ENCODE results near the gene SLC6A13.

SLC6A13 gene

DNA sequence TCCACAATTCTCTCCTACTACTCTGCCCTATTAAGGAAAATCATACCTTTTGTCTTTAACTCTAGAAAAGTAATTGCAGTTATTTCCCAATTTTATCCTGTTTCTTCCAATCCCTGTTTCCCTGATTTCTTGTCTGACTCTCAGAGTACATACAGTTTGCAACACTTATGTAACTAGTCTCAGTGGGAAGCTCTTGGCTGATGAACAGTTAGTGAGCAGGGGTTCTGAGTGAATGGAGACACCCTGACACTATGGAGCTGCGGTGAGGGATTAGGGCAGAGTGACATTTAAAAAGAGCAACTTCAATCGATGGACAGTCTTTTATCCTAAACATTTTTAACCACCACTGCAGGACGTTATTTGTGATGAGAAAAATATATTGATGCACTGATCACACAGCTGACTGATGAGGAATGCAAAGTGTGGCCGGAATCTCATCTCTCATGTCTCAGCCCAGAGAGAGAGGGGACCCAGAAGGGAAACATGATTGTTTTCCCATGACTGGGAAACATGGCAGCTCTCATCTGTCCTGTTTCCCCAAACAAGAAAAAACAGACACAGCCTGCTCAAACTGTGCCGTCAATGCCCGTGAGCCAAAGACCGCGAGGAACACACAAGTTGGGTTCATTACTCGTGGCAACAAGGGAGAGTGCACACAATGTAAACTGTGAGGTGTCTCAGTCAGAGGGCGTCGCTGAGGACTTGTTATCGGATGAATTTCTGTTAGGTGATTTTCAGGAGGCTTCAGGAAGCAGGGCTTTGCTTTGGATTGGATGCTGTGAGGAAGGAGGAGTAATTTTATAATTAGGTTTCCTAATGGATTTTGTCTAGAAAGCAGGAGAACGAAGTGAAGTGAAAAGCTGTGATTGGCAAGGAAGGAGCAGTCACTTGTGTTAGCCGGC lies 5.2 kb upstream of the SLC6A13 start:
- H3K9ac ChIP-seq (ENCODE audit: low read length in 2 of 2) = no peak overlapping the region
- H3K4me3 ChIP-seq (ENCODE audit: low read length in 2 of 2) = no peak overlapping the region
- H3K27ac ChIP-seq (ENCODE audit: low read length) = no peak overlapping the region
- H3K36me3 ChIP-seq (ENCODE audit: control insufficient read depth in 2 of 2, insufficient read depth in 2 of 2, low read length in 2 of 2) = no peaks in the 10 kb centered on the region
- peaks cover 4% of the 10 kb centered on the region for H3K4me1 ChIP-seq (ENCODE audit: control insufficient read depth, insufficient read depth, low read length)
- no peaks in the 10 kb centered on the region for H3K9me3 ChIP-seq (ENCODE audit: control insufficient read depth in 2 of 2, low read length in 2 of 2)
- peaks cover 8 to 17% of the 10 kb centered on the region in 2 donors for H3K27me3 ChIP-seq (ENCODE audit: control insufficient read depth in 1 of 2, insufficient read depth in 2 of 2, low read length in 2 of 2)

- H3K4me1 ChIP-seq (ENCODE audit: control insufficient read depth, insufficient read depth, low read length) = peaks cover 4% of the 10 kb centered on the region
- H3K9me3 ChIP-seq (ENCODE audit: control insufficient read depth in 2 of 2, low read length in 2 of 2) = no peaks in the 10 kb centered on the region
- H3K4me3 ChIP-seq (ENCODE audit: low read length in 2 of 2) = no peak overlapping the region
- peaks cover 21 to 23% of the 10 kb centered on the region in 2 donors for H3K27me3 ChIP-seq (ENCODE audit: control insufficient read depth in 1 of 2, insufficient read depth in 2 of 2, low read length in 2 of 2)
- H3K9ac ChIP-seq (ENCODE audit: low read length in 2 of 2) = no peak overlapping the region
- H3K27ac ChIP-seq (ENCODE audit: low read length) = no peak overlapping the region
- no peaks in the 10 kb centered on the region for H3K36me3 ChIP-seq (ENCODE audit: control insufficient read depth in 2 of 2, insufficient read depth in 2 of 2, low read length in 2 of 2)
Measured at GRCh38 chr12:265096-265495, 2.5 kb upstream of the SLC6A13 start.

DNA sequence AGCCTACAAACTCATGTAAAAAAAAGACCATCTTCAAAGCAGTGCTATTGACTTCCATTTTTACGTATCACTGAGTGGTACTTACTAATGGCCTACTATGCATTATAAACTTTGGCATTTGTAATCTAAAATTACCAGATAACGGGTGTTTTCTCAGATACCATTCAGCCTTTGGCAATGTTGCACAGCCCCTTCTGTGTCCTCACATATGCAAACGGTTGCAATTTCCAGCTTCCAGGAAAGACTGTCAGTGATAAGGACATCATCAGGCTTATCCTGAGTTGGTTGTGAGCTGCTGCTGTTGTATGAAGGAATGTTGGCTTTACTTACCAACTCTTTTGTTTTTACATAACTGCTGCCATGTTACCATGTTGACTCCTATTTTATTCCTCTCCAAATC lies 1.6 kb upstream of the SLC6A13 start:
- H3K9me3 ChIP-seq (ENCODE audit: control insufficient read depth in 2 of 2, low read length in 2 of 2) = no peaks in the 10 kb centered on the region
- H3K4me3 ChIP-seq (ENCODE audit: low read length in 2 of 2) = no peak overlapping the region
- no peak overlapping the region for H3K27ac ChIP-seq (ENCODE audit: low read length)
- H3K36me3 ChIP-seq (ENCODE audit: control insufficient read depth in 2 of 2, insufficient read depth in 2 of 2, low read length in 2 of 2) = no peaks in the 10 kb centered on the region
- H3K4me1 ChIP-seq (ENCODE audit: control insufficient read depth, insufficient read depth, low read length) = peaks cover 4% of the 10 kb centered on the region
- no peak overlapping the region for H3K9ac ChIP-seq (ENCODE audit: low read length in 2 of 2)
- peaks cover 23% of the 10 kb centered on the region in 2 donors for H3K27me3 ChIP-seq (ENCODE audit: control insufficient read depth in 1 of 2, insufficient read depth in 2 of 2, low read length in 2 of 2)

- no peak overlapping the region for H3K4me3 ChIP-seq (ENCODE audit: low read length in 2 of 2)
- H3K9me3 ChIP-seq (ENCODE audit: control insufficient read depth in 2 of 2, low read length in 2 of 2) = no peaks in the 10 kb centered on the region
- H3K36me3 ChIP-seq (ENCODE audit: control insufficient read depth in 2 of 2, insufficient read depth in 2 of 2, low read length in 2 of 2) = no peaks in the 10 kb centered on the region
- H3K27me3 ChIP-seq (ENCODE audit: control insufficient read depth in 1 of 2, insufficient read depth in 2 of 2, low read length in 2 of 2) = peaks cover 23% of the 10 kb centered on the region in 2 donors
- no peak overlapping the region for H3K9ac ChIP-seq (ENCODE audit: low read length in 2 of 2)
- no peak overlapping the region for H3K27ac ChIP-seq (ENCODE audit: low read length)
- peaks cover 4% of the 10 kb centered on the region for H3K4me1 ChIP-seq (ENCODE audit: control insufficient read depth, insufficient read depth, low read length)
Measured at GRCh38 chr12:263574-263973, 938 bp upstream of the SLC6A13 start.

DNA sequence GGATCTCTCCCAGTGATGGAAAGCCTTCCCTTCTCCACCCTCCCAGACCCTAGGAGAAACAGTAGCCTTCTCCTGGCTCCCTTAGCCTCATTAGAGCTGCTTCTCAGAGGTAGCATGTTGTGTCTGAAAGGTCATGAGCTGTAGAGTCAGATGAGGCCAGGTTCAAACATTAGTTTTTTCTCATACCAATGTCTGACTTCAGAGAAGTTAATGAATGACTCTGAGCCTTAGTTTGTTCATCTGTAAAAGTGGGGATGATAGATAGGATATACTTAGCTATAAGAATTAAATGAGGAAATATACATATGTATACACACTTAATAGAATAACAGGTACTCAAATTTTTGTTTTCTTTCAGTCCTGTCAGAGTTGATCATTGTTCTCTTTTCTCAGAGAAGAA lies 523 bp downstream of the SLC6A13 start:
- H3K27me3 ChIP-seq (ENCODE audit: control insufficient read depth in 1 of 2, insufficient read depth in 2 of 2, low read length in 2 of 2) = peaks cover 28 to 33% of the 10 kb centered on the region in 2 donors
- H3K36me3 ChIP-seq (ENCODE audit: control insufficient read depth in 2 of 2, insufficient read depth in 2 of 2, low read length in 2 of 2) = no peaks in the 10 kb centered on the region
- H3K4me1 ChIP-seq (ENCODE audit: control insufficient read depth, insufficient read depth, low read length) = no peaks in the 10 kb centered on the region
- no peak overlapping the region for H3K9ac ChIP-seq (ENCODE audit: low read length in 2 of 2)
- H3K4me3 ChIP-seq (ENCODE audit: low read length in 2 of 2) = no peak overlapping the region
- no peaks in the 10 kb centered on the region for H3K9me3 ChIP-seq (ENCODE audit: control insufficient read depth in 2 of 2, low read length in 2 of 2)
- no peak overlapping the region for H3K27ac ChIP-seq (ENCODE audit: low read length)

DNA sequence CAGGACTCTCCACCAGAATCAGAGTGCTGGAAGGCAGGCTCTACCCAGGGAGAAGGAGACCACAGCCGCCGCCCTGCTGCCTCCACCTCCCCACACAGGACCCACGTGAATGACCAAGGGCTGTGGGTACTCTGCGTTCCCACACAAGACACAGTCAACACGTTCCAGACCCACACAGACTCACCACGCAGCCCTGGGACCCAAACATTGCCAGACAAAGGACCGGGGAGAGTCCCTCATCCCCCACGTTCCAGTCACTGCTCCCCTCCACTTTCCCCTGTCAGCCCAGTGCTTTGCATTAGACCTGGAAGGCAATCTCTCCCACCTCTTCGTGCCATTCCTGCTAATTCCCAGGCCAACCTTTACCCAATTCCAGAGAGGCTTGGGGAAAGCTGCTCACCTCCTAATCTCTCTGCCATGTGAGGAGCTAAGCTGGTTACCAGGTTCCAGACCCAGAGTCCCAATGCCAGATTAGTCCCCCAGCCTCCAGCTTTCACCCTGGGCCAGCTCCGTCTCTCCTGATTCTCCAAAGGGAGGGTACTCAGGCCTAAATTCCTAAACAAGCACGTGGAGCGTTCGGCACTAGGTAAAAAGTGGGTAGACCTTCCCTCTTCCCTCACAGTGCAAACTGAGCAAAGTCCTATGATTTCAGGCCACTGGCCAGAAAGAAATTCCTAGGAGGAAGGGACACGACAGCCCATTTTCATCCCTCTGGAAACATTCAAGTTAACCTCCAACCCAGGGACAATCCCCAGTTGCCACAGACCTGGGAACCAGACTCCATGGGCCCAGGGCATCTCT lies 4.9 kb downstream of the SLC6A13 start:
- Histone ChIP-seq H3K9me3 (ENCODE audit: control insufficient read depth in 2 of 2, low read length in 2 of 2) (no peaks in the 10 kb centered on the region), H3K27me3 (ENCODE audit: control insufficient read depth in 1 of 2, insufficient read depth in 2 of 2, low read length in 2 of 2) (peaks cover 24 to 38% of the 10 kb centered on the region in 2 donors), H3K9ac (ENCODE audit: low read length in 2 of 2) (no peak overlapping the region), H3K27ac (ENCODE audit: low read length) (no peak overlapping the region), H3K4me1 (ENCODE audit: control insufficient read depth, insufficient read depth, low read length) (no peaks in the 10 kb centered on the region), H3K36me3 (ENCODE audit: control insufficient read depth in 2 of 2, insufficient read depth in 2 of 2, low read length in 2 of 2) (no peaks in the 10 kb centered on the region), H3K4me3 (ENCODE audit: low read length in 2 of 2) (no peak overlapping the region)

GRCh38 chr12:256958-257357 lies 5.7 kb downstream of the SLC6A13 start:
- Histone ChIP-seq H3K27ac (ENCODE audit: low read length) (no peak overlapping the region), H3K27me3 (ENCODE audit: control insufficient read depth in 1 of 2, insufficient read depth in 2 of 2, low read length in 2 of 2) (peaks cover 24 to 38% of the 10 kb centered on the region in 2 donors), H3K9me3 (ENCODE audit: control insufficient read depth in 2 of 2, low read length in 2 of 2) (no peaks in the 10 kb centered on the region), H3K4me1 (ENCODE audit: control insufficient read depth, insufficient read depth, low read length) (no peaks in the 10 kb centered on the region), H3K36me3 (ENCODE audit: control insufficient read depth in 2 of 2, insufficient read depth in 2 of 2, low read length in 2 of 2) (no peaks in the 10 kb centered on the region), H3K9ac (ENCODE audit: low read length in 2 of 2) (no peak overlapping the region), H3K4me3 (ENCODE audit: low read length in 2 of 2) (no peak overlapping the region)

DNA sequence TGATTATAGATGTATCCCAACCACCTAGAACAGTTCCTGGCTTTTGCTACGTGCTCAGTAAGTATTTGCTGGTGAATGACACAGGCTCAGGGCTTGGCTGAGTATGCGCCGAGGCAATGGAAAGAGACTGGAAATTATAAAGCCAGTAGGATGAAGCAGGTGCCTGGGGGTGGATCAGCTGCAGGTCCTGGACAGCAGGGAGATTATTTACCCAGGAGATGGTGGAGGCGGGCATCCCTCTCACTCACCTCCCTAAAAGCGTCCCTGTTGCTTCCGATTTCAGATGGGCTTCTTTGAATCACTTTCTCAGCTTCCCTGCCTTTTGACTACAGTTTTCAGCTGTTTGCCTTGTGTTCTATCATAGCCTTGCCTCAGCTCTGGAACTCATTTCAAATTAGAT lies 6.4 kb downstream of the SLC6A13 start:
- Histone ChIP-seq H3K9me3 (ENCODE audit: control insufficient read depth in 2 of 2, low read length in 2 of 2) (no peaks in the 10 kb centered on the region), H3K4me3 (ENCODE audit: low read length in 2 of 2) (no peak overlapping the region), H3K27ac (ENCODE audit: low read length) (no peak overlapping the region), H3K9ac (ENCODE audit: low read length in 2 of 2) (no peak overlapping the region), H3K36me3 (ENCODE audit: control insufficient read depth in 2 of 2, insufficient read depth in 2 of 2, low read length in 2 of 2) (no peaks in the 10 kb centered on the region), H3K4me1 (ENCODE audit: control insufficient read depth, insufficient read depth, low read length) (no peaks in the 10 kb centered on the region), H3K27me3 (ENCODE audit: control insufficient read depth in 1 of 2, insufficient read depth in 2 of 2, low read length in 2 of 2) (peaks cover 24 to 34% of the 10 kb centered on the region in 2 donors)

DNA sequence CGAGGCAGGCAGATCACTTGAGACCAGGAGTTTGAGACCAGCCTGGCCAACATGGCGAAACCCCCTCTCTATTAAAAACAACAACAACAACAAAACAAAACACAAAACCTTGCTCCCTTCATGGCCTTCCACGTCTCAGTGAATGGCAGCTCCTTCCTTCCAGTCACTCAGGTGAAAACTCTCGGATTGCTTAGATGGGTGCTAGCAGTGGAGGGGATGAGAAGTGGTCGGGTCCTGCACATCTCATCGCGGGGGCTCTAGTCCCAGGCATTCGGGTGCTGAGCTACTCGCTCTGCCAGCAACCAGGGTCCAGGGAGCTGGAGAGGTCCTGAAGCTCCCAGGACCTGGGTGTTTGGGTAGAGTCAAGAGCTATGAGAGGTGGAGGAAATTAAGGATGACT lies 7.7 kb downstream of the SLC6A13 start:
- Histone ChIP-seq H3K27ac (ENCODE audit: low read length) (no peak overlapping the region), H3K9me3 (ENCODE audit: control insufficient read depth in 2 of 2, low read length in 2 of 2) (no peaks in the 10 kb centered on the region), H3K36me3 (ENCODE audit: control insufficient read depth in 2 of 2, insufficient read depth in 2 of 2, low read length in 2 of 2) (no peaks in the 10 kb centered on the region), H3K9ac (ENCODE audit: low read length in 2 of 2) (no peak overlapping the region), H3K27me3 (ENCODE audit: control insufficient read depth in 1 of 2, insufficient read depth in 2 of 2, low read length in 2 of 2) (peaks cover 19 to 25% of the 10 kb centered on the region in 2 donors), H3K4me3 (ENCODE audit: low read length in 2 of 2) (no peak overlapping the region), H3K4me1 (ENCODE audit: control insufficient read depth, insufficient read depth, low read length) (no peaks in the 10 kb centered on the region)

GRCh38 chr12:254039-254438 lies 8.6 kb downstream of the SLC6A13 start:
- H3K9ac ChIP-seq (ENCODE audit: low read length in 2 of 2) = no peak overlapping the region
- H3K36me3 ChIP-seq (ENCODE audit: control insufficient read depth in 2 of 2, insufficient read depth in 2 of 2, low read length in 2 of 2) = no peaks in the 10 kb centered on the region
- H3K27ac ChIP-seq (ENCODE audit: low read length) = no peak overlapping the region
- no peaks in the 10 kb centered on the region for H3K4me1 ChIP-seq (ENCODE audit: control insufficient read depth, insufficient read depth, low read length)
- H3K4me3 ChIP-seq (ENCODE audit: low read length in 2 of 2) = no peak overlapping the region
- H3K27me3 ChIP-seq (ENCODE audit: control insufficient read depth in 1 of 2, insufficient read depth in 2 of 2, low read length in 2 of 2) = peaks cover 19 to 25% of the 10 kb centered on the region in 2 donors
- H3K9me3 ChIP-seq (ENCODE audit: control insufficient read depth in 2 of 2, low read length in 2 of 2) = no peaks in the 10 kb centered on the region
